ENCODE results near the gene TFAP2B.

The TFAP2B gene

DNA sequence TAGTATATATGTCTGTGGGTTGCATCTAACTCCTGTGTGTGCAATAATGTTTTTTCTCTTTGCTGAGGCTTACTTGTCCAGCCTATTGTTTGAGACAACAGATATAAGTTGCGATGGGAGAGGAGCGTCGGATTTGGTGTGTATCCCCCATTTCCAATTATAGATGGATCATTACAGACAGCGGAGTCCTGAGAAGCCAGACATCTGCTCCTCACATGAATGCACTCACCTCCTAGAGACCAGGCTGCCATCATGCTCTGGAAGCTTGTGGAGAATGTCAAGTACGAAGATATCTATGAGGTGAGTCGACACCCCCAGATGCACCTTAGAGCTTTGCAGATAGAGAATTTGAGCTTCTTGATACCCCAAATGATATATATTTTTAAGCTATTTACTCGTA is at the start of gene TFAP2B:
Gene TFAP2B, plus strand, starts transcription at position 199 of the 400 bp plus-strand sequence. Its CDS starts 21 bp downstream, at position 220.
- no peaks in the 10 kb centered on the region for H4K20me1 ChIP-seq (ENCODE audit: insufficient read depth, low read length)
- TF ChIP-seq, protein P1, sequence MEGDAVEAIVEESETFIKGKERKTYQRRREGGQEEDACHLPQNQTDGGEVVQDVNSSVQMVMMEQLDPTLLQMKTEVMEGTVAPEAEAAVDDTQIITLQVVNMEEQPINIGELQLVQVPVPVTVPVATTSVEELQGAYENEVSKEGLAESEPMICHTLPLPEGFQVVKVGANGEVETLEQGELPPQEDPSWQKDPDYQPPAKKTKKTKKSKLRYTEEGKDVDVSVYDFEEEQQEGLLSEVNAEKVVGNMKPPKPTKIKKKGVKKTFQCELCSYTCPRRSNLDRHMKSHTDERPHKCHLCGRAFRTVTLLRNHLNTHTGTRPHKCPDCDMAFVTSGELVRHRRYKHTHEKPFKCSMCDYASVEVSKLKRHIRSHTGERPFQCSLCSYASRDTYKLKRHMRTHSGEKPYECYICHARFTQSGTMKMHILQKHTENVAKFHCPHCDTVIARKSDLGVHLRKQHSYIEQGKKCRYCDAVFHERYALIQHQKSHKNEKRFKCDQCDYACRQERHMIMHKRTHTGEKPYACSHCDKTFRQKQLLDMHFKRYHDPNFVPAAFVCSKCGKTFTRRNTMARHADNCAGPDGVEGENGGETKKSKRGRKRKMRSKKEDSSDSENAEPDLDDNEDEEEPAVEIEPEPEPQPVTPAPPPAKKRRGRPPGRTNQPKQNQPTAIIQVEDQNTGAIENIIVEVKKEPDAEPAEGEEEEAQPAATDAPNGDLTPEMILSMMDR (IDR thresholded peaks at IDR 0.05; ENCODE audit: low read length) = no peak
- TF ChIP-seq EZH2 (IDR thresholded peaks at IDR 0.05; ENCODE audit: borderline replicate concordance, low read length) = no peak
- H3F3A ChIP-seq (ENCODE audit: insufficient read depth, low read length) = no peaks in the 10 kb centered on the region
- no peak within 1 kb of the TSS for H3K4me3 ChIP-seq (ENCODE audit: low read depth, low read length, poor library complexity, severe bottlenecking)
- H3K36me3 ChIP-seq (ENCODE audit: insufficient read depth, low read length) = no peaks in the 10 kb centered on the region
- H3K9me2 ChIP-seq (ENCODE audit: low read depth, low read length) = no peaks in the 10 kb centered on the region
- no peaks in the 10 kb centered on the region for H3K79me2 ChIP-seq (ENCODE audit: insufficient read depth, low read length)
- H3K9ac ChIP-seq (ENCODE audit: low read length) = no peak within 1 kb of the TSS
- H2AFZ ChIP-seq (ENCODE audit: low read length) = no peak within 1 kb of the TSS
- peaks cover 6% of the 10 kb centered on the region for H3K4me1 ChIP-seq (ENCODE audit: insufficient read depth, low read length, severe bottlenecking)
- no peak within 1 kb of the TSS for H3K27ac ChIP-seq (ENCODE audit: low read depth, low read length, poor library complexity, severe bottlenecking)
- H3K4me2 ChIP-seq (ENCODE audit: low read length) = no peak within 1 kb of the TSS
- H3K9me3 ChIP-seq (ENCODE audit: low read length) = no peaks in the 10 kb centered on the region
- H3K27me3 ChIP-seq (ENCODE audit: insufficient read depth, low read length) = no peaks in the 10 kb centered on the region; the same call in 1 of the 2 replicates

- no peak overlapping the region for H3K27ac ChIP-seq (ENCODE audit: low read depth, low read length, poor library complexity, severe bottlenecking)
- H4K20me1 ChIP-seq (ENCODE audit: insufficient read depth, low read length) = no peaks in the 10 kb centered on the region
- H3K9me2 ChIP-seq (ENCODE audit: low read depth, low read length) = no peaks in the 10 kb centered on the region
- TF ChIP-seq, protein P1 (IDR thresholded peaks at IDR 0.05; ENCODE audit: low read length) = no peak
- TF ChIP-seq EZH2 (IDR thresholded peaks at IDR 0.05; ENCODE audit: borderline replicate concordance, low read length) = no peak
- no peak overlapping the region for H3K4me3 ChIP-seq (ENCODE audit: low read depth, low read length, poor library complexity, severe bottlenecking)
- H3K4me2 ChIP-seq (ENCODE audit: low read length) = no peak overlapping the region
- H3K36me3 ChIP-seq (ENCODE audit: insufficient read depth, low read length) = no peaks in the 10 kb centered on the region
- no peaks in the 10 kb centered on the region for H3F3A ChIP-seq (ENCODE audit: insufficient read depth, low read length)
- H2AFZ ChIP-seq (ENCODE audit: low read length) = no peak overlapping the region
- no peaks in the 10 kb centered on the region for H3K27me3 ChIP-seq (ENCODE audit: insufficient read depth, low read length)
- no peaks in the 10 kb centered on the region for H3K9me3 ChIP-seq (ENCODE audit: low read length)
- no peaks in the 10 kb centered on the region for H3K4me1 ChIP-seq (ENCODE audit: insufficient read depth, low read length, severe bottlenecking)
- H3K9ac ChIP-seq (ENCODE audit: low read length) = no peak overlapping the region
- no peaks in the 10 kb centered on the region for H3K79me2 ChIP-seq (ENCODE audit: insufficient read depth, low read length)
Observed at GRCh38 chr6:50778696-50779095, 40.0 kb upstream of the TFAP2B start.

GRCh38 chr6:50780382-50780781 is 38.3 kb upstream of the TFAP2B start:
- no peaks in the 10 kb centered on the region for H3K36me3 ChIP-seq (ENCODE audit: insufficient read depth, low read length)
- no peaks in the 10 kb centered on the region for H3K27me3 ChIP-seq (ENCODE audit: insufficient read depth, low read length)
- H3F3A ChIP-seq (ENCODE audit: insufficient read depth, low read length) = no peaks in the 10 kb centered on the region
- H3K9me2 ChIP-seq (ENCODE audit: low read depth, low read length) = no peaks in the 10 kb centered on the region
- no peak overlapping the region for H3K27ac ChIP-seq (ENCODE audit: low read depth, low read length, poor library complexity, severe bottlenecking)
- no peaks in the 10 kb centered on the region for H3K4me1 ChIP-seq (ENCODE audit: insufficient read depth, low read length, severe bottlenecking)
- no peaks in the 10 kb centered on the region for H3K79me2 ChIP-seq (ENCODE audit: insufficient read depth, low read length)
- TF ChIP-seq, protein P1 (IDR thresholded peaks at IDR 0.05; ENCODE audit: low read length) = no peak
- no peak for TF ChIP-seq EZH2 (IDR thresholded peaks at IDR 0.05; ENCODE audit: borderline replicate concordance, low read length)
- no peak overlapping the region for H3K4me3 ChIP-seq (ENCODE audit: low read depth, low read length, poor library complexity, severe bottlenecking)
- H3K9me3 ChIP-seq (ENCODE audit: low read length) = no peaks in the 10 kb centered on the region
- H3K9ac ChIP-seq (ENCODE audit: low read length) = no peak overlapping the region
- H3K4me2 ChIP-seq (ENCODE audit: low read length) = no peak overlapping the region
- H4K20me1 ChIP-seq (ENCODE audit: insufficient read depth, low read length) = no peaks in the 10 kb centered on the region
- no peak overlapping the region for H2AFZ ChIP-seq (ENCODE audit: low read length)

Data from OCI-LY1 (cell line).